Dendritic cell treated with granulocyte-macrophage colony-stimulating factor and Interleukin-4, amounts not matched to agents 40 ng/mL and 50 ng/mL, for 4 days (primary cell): ENCODE measurements around the gene METAP2.
"Not testable (repeated sequence)": the region's sequence is repeated elsewhere in the genome, so short reads cannot be mapped to it uniquely, and the experiment has no call there.

ENCODE experiments used
- H3K27ac Mint-ChIP-seq: one replicate; pipeline ENCODE4 v1.8.0; 2022; ENCODE audit warnings: mild to moderate bottlenecking, mixed read lengths
- H3K27me3 Mint-ChIP-seq: one replicate; pipeline ENCODE4 v1.8.0; 2022; ENCODE audit warnings: mild to moderate bottlenecking, mixed read lengths
- H3K36me3 Mint-ChIP-seq: one replicate; pipeline ENCODE4 v1.8.0; 2022; ENCODE audit warnings: low read depth, mixed read lengths
- H3K4me1 Mint-ChIP-seq: one replicate; pipeline ENCODE4 v1.8.0; 2022; ENCODE audit warnings: low read depth, mixed read lengths
- H3K4me3 Mint-ChIP-seq: one replicate; pipeline ENCODE4 v1.8.0; 2022; ENCODE audit warnings: mild to moderate bottlenecking, moderate library complexity, mixed read lengths
- H3K9me3 Mint-ChIP-seq: one replicate; pipeline ENCODE4 v1.8.0; 2022; ENCODE audit warnings: mixed read lengths
- intact Hi-C: fragments of 100-400 bp; cut with micrococcal nuclease; formaldehyde crosslinking; loops from one replicate; pipeline ENCODE4 v1.15.0; 2022

Gene METAP2

DNA sequence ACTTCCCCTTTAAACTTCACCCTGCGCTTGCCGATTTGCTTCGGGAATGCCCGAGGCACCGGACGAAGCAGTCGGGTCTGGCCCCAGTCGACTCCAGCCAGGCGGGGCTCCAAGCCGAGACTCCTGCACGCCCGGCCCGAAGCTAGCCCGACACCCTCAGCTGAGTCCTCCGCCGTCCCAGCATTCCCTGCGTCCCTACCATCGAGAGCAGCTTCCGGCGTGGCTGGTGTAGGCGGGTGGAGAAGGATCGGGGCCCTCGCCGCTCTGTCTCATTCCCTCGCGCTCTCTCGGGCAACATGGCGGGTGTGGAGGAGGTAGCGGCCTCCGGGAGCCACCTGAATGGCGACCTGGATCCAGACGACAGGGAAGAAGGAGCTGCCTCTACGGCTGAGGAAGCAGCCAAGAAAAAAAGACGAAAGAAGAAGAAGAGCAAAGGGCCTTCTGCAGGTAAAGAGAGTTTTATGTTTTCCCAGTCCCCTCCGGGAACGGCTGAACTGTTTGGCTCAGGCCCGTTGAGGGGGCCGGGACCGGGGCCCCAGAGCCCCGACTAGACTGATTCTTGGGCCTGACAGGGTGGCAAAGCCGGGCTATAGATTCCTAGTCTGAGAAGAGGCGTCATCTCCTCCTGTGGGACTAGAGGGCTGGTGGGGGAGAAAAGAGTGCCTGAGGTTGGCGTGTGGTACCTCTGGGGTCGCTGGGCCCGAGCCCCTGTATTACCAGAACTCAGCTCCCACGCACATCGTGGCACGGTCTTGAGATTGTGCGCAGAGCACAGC is at the start of gene METAP2:
Gene METAP2 (plus strand): TSS at position 269 of the 776 bp plus-strand sequence. CDS start 28 bp downstream, at position 297.
- peaks cover 4% of the 10 kb centered on the region for H3K27me3 Mint-ChIP-seq

DNA sequence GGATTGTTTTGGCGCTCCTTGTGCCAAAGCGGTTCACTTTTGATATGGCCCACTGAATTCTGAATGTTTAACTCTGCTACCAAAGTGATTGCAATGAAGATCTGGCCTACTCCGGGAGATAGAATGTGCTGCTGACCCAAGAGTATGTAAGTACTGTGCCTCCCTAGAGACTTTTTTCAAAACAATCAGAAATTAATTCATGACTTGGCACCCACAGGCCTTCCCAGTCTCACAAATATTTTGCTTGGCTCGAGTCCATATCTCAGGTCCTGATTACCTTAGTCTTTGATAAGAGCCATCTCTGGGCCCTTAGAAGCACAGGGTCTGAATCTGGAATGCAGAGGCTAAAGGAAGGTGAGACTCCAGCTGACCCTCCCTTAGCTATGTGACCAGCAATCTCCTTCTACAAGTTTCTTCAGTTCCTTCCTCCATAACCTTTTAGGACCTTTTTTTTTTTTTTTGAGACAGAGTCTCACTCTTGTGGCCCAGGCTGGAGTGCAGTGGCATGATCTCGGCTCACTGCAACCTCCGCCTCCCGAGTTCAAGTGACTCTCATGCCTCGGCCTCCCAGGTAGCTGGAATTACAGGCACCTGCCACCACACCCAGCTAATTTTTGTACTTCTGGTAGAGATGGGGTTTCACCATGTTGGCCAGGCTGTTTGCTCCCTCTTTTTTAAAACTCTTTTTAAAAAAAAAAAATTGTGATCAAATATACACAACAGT is 49.5 kb upstream of the METAP2 start:
- no peaks in the 10 kb centered on the region for H3K27me3 Mint-ChIP-seq
- no peaks in the 10 kb centered on the region for H3K9me3 Mint-ChIP-seq
- intact Hi-C loops: no loop called here
- H3K4me3 Mint-ChIP-seq: no peak overlapping the region
- peaks cover 10% of the 10 kb centered on the region for H3K4me1 Mint-ChIP-seq
- H3K36me3 Mint-ChIP-seq: no peaks in the 10 kb centered on the region
- no peak overlapping the region for H3K27ac Mint-ChIP-seq

More for the DNA sequence above, at the start of gene METAP2:
- peak within 1 kb of the TSS; percentile 96 for H3K27ac Mint-ChIP-seq
- H3K36me3 Mint-ChIP-seq: peaks cover 45% of the 10 kb centered on the region
- H3K4me3 Mint-ChIP-seq: peak within 1 kb of the TSS; percentile 99
- intact Hi-C loops: loop anchor here (2.0 kb wide), 1 partner anchor 255 kb away; no protein-coding TSS in a partner anchor
- peaks cover 29% of the 10 kb centered on the region for H3K4me1 Mint-ChIP-seq
- no peaks in the 10 kb centered on the region for H3K9me3 Mint-ChIP-seq

DNA sequence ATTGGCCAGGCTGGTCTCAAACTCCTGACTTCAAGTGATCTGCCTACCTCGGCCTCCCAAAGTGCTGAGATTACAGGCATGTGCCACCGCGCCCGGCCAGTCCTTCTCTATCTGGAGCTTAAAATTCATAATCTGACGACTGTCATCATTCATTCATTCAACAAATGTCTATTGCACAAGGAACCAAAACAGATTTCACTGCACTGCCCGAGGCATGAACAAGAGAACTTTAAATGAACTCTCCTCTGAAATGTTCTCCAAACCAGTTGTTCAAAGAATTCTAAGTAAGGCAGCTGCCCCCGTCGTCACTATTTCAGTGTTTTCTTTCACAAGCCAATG is 44.8 kb upstream of the METAP2 start:
- H3K27me3 Mint-ChIP-seq: peaks cover 4% of the 10 kb centered on the region
- H3K4me3 Mint-ChIP-seq: no peak overlapping the region
- H3K9me3 Mint-ChIP-seq: no peaks in the 10 kb centered on the region
- peaks cover 14% of the 10 kb centered on the region for H3K4me1 Mint-ChIP-seq
- H3K36me3 Mint-ChIP-seq: no peaks in the 10 kb centered on the region
- H3K27ac Mint-ChIP-seq: no peak overlapping the region
- intact Hi-C loops: no loop called here

DNA sequence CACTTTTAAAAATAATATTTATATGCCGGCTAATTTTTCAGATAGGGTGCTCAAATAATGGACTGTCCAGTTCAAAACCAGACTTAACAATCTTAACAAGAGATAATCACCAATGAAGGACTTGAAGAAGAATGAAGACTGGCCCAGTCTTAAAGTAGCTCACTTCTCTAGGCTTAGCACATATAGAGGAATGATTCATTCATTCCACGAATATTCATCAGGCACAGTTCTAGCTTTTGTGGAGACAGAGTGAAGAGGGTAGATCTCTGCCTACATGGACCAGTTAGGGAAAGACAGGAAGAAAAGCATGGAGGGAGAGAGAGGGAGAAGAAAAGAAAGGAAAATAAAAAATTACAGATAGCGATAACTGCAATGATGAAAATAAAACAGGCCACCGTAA is 42.8 kb upstream of the METAP2 start:
- no peak overlapping the region for H3K4me3 Mint-ChIP-seq
- no peaks in the 10 kb centered on the region for H3K9me3 Mint-ChIP-seq
- H3K27me3 Mint-ChIP-seq: peaks cover 4% of the 10 kb centered on the region
- H3K36me3 Mint-ChIP-seq: no peaks in the 10 kb centered on the region
- intact Hi-C loops: no loop called here
- no peak overlapping the region for H3K27ac Mint-ChIP-seq
- H3K4me1 Mint-ChIP-seq: peaks cover 14% of the 10 kb centered on the region

DNA sequence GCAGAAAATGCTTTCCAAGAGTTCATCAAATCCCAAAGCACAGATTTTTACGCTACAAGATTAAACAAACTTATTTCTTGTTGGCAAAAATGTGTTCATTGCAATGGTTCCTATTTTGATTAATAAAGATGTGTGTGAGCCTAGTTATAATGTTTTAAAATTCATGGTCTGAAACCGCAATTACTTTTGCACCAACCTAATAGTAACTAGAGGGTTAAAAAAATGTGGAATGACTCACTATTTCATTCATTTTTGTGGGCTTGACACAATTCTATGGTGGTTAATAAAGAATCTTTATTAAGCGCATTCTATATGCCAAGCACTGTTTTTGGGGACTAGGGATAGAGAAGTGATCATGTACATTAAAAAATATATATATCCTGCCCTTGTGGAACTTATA is 38.6 kb upstream of the METAP2 start:
- H3K4me3 Mint-ChIP-seq: no peak overlapping the region
- no peaks in the 10 kb centered on the region for H3K9me3 Mint-ChIP-seq
- no peak overlapping the region for H3K27ac Mint-ChIP-seq
- H3K27me3 Mint-ChIP-seq: peaks cover 4% of the 10 kb centered on the region
- H3K36me3 Mint-ChIP-seq: no peaks in the 10 kb centered on the region
- H3K4me1 Mint-ChIP-seq: peaks cover 4% of the 10 kb centered on the region
- intact Hi-C loops: no loop called here

DNA sequence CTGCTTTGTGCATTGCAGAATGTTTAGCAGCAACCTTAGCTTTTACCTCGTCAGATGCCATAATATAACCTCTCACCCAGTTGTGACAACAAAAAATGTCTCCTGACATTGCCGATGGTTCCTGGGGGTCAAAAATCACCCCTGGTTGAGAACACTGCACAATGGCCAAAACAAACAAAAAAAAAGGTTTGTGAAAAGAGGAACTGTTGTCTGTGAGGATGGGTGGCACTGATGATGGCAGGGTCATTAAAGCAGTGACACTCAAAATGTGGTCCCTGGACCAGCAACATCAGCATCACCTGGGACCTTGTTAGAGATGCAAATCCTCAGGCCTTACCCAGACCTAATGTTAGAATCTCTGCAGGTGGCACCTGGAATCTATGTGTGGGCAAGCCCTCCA is 36.4 kb upstream of the METAP2 start:
- Mint-ChIP-seq H3K27me3 (peaks cover 4% of the 10 kb centered on the region), H3K36me3 (no peaks in the 10 kb centered on the region), H3K27ac (no peak overlapping the region), H3K4me1 (no peaks in the 10 kb centered on the region), H3K9me3 (no peaks in the 10 kb centered on the region), H3K4me3 (no peak overlapping the region)
- intact Hi-C loops: no loop called here

DNA sequence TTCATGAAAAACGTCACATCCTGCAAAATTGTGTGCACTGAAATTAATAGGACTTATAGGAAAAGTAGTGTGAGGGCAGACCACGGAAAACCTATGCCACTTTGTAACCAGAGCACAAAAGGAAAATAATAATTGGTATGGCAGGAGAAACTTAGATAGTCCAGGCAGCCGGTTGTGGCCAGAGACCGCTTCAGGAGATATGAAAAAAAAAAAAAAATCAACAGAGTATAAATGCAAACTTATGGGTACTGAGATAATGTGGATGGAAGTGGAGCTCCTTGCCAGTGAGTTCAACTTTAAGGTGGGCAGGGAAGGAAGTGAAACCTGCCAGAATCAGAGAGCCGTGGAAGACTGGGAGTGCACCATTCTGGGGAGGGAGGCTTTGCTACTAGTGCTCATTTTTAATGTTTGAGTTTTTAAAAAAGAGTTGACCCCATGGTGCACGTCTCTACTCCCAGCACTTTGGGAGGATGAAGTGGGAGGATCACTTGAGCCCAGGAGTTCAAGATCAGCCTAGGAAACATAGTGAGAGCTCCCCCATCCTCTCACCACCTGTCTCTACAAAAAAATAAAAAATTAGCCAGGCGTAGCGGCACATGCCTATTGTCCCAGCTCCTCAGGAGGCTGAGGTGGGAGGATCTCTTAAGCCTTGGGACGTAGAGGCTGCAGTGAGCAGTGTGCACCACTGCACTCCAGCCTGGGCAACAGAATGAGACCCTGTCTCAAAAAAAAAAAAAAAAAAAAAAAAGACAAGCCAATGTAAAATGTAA is 34.3 kb upstream of the METAP2 start:
- Mint-ChIP-seq H3K27me3 (peaks cover 3% of the 10 kb centered on the region), H3K4me1 (no peaks in the 10 kb centered on the region), H3K36me3 (no peaks in the 10 kb centered on the region), H3K4me3 (no peak overlapping the region), H3K9me3 (no peaks in the 10 kb centered on the region), H3K27ac (no peak overlapping the region)
- intact Hi-C loops: no loop called here

DNA sequence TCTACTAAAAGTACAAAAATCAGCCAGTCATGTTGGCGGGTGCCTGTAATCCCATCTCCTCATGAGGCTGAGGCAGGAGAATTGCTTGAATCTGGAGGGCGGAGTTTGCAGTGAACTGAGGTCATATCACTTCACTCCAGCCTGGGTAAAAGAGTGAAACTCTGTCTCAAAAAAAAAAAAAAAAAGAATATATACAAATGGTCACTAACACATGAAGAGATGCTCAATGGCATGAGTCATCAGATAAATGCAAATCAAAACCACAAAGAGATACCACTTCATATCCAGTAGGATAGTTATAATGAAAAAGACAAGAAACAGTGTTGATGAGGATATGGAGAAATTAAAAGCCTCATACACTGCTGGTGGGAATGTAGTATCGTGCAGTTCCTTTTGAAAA is 33.6 kb upstream of the METAP2 start:
- H3K4me3 Mint-ChIP-seq: no peak overlapping the region
- no peaks in the 10 kb centered on the region for H3K4me1 Mint-ChIP-seq
- peaks cover 9% of the 10 kb centered on the region for H3K27me3 Mint-ChIP-seq
- intact Hi-C loops: no loop called here
- no peak overlapping the region for H3K27ac Mint-ChIP-seq
- H3K9me3 Mint-ChIP-seq: peaks cover 7% of the 10 kb centered on the region
- no peaks in the 10 kb centered on the region for H3K36me3 Mint-ChIP-seq

DNA sequence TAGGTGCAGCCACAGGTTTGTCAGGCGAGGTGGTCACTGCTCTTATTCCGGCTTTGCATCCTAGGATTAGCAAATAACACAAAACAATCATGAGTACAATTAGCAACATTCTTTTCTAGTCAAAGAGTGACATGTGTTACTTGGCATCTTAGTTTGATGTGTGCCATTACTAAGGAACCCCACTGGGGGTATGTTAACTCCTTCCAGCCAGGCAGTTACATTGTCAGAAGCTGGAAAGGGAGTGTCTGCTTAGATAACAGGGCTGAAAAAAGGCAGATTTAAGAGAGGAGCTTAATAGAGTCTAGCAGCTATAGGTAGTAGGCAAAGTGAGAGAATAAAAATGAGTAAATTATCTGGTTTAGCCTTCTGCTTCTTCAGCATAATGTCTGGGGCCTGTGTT is 30.5 kb upstream of the METAP2 start:
- Mint-ChIP-seq H3K27ac (no peak overlapping the region), H3K4me1 (no peaks in the 10 kb centered on the region), H3K27me3 (peaks cover 30% of the 10 kb centered on the region), H3K9me3 (peaks cover 8% of the 10 kb centered on the region), H3K4me3 (no peak overlapping the region), H3K36me3 (no peaks in the 10 kb centered on the region)
- intact Hi-C loops: no loop called here

DNA sequence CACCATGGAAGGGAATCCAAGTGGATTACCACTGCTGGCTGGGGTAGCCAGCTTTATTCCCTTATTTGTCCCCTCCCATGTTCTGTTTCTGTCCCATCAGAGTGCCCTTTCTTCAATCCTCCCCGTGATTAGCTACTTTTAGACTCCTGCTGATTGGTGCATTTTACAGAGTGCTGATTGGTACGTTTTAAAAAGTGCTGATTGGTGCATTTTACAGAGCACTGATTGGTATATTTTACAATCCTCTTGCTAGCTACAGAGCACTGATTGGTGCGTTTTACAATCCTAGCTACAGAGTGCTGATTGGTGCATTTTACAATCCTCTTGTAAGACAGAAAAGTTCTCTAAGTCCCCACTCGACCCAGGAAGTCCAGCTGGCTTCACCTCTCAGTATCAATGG is 28.9 kb upstream of the METAP2 start:
- H3K9me3 Mint-ChIP-seq, H3K27ac Mint-ChIP-seq, H3K4me1 Mint-ChIP-seq, H3K4me3 Mint-ChIP-seq, intact Hi-C loops, H3K36me3 Mint-ChIP-seq: not testable (repeated sequence)
- peaks cover 31% of the 10 kb centered on the region for H3K27me3 Mint-ChIP-seq

DNA sequence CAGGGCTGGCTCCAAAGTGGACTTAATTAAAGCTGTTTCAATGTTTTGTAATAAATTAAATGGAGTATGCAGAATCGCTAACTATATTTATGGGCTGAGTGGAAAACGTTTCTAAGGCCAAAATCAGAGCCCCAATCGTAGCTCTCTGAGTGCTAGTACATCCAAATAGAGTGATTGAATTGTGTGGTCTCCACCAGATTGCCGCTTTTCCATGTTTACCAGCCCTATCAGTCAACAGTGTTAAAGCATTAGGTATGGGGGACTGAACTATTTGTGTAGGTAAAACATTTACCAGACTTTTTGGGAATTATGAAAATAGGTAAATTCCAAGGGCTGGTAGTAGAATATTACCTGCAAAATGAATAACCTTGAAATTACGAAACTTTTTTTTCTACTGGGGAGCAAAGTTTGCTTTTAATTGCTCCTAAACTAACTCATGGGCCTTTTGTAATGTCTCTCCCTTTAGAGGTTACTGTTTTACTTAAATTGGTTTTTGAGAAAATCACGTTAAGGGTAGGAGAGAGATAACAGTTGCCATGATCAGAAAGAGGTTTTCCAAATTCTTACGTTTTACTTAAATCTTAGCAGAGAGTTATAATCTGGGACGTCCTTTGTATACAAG is 28.0 kb upstream of the METAP2 start:
- Mint-ChIP-seq H3K27me3 (peaks cover 34% of the 10 kb centered on the region), H3K4me3 (no peak overlapping the region), H3K36me3 (no peaks in the 10 kb centered on the region), H3K9me3 (peaks cover 8% of the 10 kb centered on the region), H3K4me1 (no peaks in the 10 kb centered on the region), H3K27ac (no peak overlapping the region)
- intact Hi-C loops: no loop called here

DNA sequence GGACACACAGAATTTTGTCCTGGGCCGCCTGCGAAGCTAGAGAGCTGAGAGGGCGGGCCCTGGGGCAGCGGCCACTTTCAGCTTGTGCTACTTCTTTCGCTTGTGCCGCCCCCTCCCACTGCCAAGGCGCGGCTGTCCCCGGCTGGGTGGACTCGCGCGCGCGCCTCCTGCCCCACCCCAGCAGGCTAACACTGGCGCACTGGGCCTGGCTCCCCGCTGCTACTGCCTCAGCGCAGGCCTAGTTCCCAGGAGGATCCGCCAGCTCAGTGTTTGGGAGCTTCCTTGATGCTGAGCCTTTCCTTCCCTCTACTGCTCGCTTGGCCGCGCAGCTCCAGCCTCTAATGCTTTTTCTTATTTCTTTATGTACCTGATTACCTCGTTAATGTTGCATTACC is 27.4 kb upstream of the METAP2 start:
- intact Hi-C loops: no loop called here
- Mint-ChIP-seq H3K36me3 (no peaks in the 10 kb centered on the region), H3K4me3 (no peak overlapping the region), H3K27ac (no peak overlapping the region), H3K9me3 (peaks cover 8% of the 10 kb centered on the region), H3K4me1 (no peaks in the 10 kb centered on the region), H3K27me3 (peaks cover 34% of the 10 kb centered on the region)

DNA sequence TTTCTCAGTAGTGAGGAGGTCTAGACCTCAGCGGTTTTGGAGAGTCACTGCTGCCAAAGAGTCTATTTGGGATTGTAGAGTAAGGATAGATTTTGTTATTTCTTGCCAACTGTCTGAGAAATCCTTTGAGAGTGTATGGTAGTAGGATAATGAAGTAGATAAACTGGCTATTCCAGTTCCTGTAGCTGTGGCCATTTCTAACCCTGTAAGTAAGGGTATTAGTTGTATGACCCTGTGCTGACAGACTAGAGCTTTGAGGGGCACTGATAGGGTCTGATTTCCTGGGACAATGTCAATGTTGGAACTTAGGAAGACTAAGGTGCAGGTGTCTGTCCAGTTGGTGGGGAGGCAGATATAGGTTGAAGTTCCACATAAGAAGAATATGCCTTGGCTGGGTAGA is 24.3 kb upstream of the METAP2 start:
- H3K4me3 Mint-ChIP-seq, intact Hi-C loops, H3K36me3 Mint-ChIP-seq, H3K4me1 Mint-ChIP-seq, H3K9me3 Mint-ChIP-seq, H3K27ac Mint-ChIP-seq: not testable (repeated sequence)
- H3K27me3 Mint-ChIP-seq: peaks cover 31% of the 10 kb centered on the region

DNA sequence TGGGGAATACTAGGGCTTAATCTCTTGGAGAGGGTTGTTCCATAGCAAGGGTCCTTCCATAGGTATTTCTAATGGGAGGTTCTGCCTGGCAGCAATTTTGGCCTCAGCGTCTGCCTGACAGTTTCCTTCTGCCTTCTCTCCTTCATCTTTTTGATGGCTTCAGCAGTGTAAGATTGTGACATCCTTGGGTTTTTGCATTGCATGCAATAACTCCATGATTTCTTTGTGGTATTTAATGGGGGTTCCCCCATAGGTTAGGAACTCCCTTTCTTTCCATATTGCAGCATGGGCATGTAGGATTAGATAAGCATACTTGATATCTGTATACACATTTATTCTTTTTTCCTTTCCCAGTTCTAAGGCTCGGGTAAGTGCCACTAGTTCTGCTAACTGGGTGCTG is 21.5 kb upstream of the METAP2 start:
- H3K36me3 Mint-ChIP-seq, H3K4me1 Mint-ChIP-seq, H3K4me3 Mint-ChIP-seq, H3K27me3 Mint-ChIP-seq, H3K27ac Mint-ChIP-seq, H3K9me3 Mint-ChIP-seq, intact Hi-C loops: not testable (repeated sequence)
